Measurements from ENCODE around the gene TPRX2. TPM values are rescaled to one million over a fixed set of nuclear protein-coding genes. Genes with fewer than 3 reads are reported as not detected.

Gene TPRX2
- total and polyA plus RNA-seq, 2 of the 8 experiments (the other 6 are each of a cell fraction or from before 2014, with no cell fraction given): not detected

GRCh38 chr19:47854459-47854858, 4.6 kb upstream of the TPRX2 start:
- H3K27me3 ChIP-seq (replicated peaks in 1 of 4; ENCODE audit: control insufficient read depth in 3 of 4, extremely low read depth in 1 of 4, insufficient read depth in 3 of 4, low read length in 3 of 4): no peaks in the 10 kb centered on the region
- no peak for FAIRE-seq
- no peak overlapping the region for H3K14ac ChIP-seq (ENCODE audit: insufficient read length)
- H2BK15ac ChIP-seq (ENCODE audit: low read length): no peak overlapping the region
- peaks cover 2 to 8% (median 4%) of the 10 kb centered on the region in 4 experiments; a peak in 5 of 7 replicates for H3K4me1 ChIP-seq (replicated peaks in 1 of 4; ENCODE audit: control insufficient read depth in 3 of 4, insufficient read depth in 4 of 4, low read length in 3 of 4)
- no peaks in the 10 kb centered on the region for H3K79me2 ChIP-seq (ENCODE audit: control insufficient read depth in 1 of 2, insufficient read depth in 2 of 2, low read length in 2 of 2)
- 90% methylated on average over 4 of the region's 4 CpGs; no CpG with 5 or more reads in 1 of the 2 experiments for WGBS, 2 experiments (ENCODE audit: extremely low coverage in 1 of 2, insufficient coverage in 1 of 2, insufficient read length in 1 of 2, insufficient replicate concordance in 2 of 2, low coverage in 1 of 2, low lambda C conversion rate in 2 of 2, missing lambda C conversion rate in 1 of 2)
- TF ChIP-seq GABPA (IDR thresholded peaks at IDR 0.05; ENCODE audit: borderline replicate concordance, insufficient read depth, low read length) (no peak), FOSL1 (IDR thresholded peaks at IDR 0.05; ENCODE audit: insufficient read depth, low read depth, low read length) (no peak), YY1 (IDR thresholded peaks at IDR 0.05; ENCODE audit: low read depth, low read length) (no peak), SAP30 (IDR thresholded peaks at IDR 0.05; ENCODE audit: insufficient read depth, insufficient replicate concordance, low read length) (no peak), CTCF (IDR thresholded peaks at IDR 0.05; ENCODE audit: control extremely low read depth in 1 of 3, insufficient read depth in 1 of 3, low read depth in 1 of 3, low read length in 3 of 3) (no peak), CHD2 (IDR thresholded peaks at IDR 0.05; ENCODE audit: low read length) (no peak), SIRT6 (IDR thresholded peaks at IDR 0.05; ENCODE audit: low read length) (no peak)
- H3K23me2 ChIP-seq (ENCODE audit: low read depth, low read length): no peaks in the 10 kb centered on the region
- no peaks in the 10 kb centered on the region for H3K9me3 ChIP-seq (ENCODE audit: insufficient read depth in 2 of 2, low read depth in 1 of 2, low read length in 1 of 2)
- H3K23ac ChIP-seq (ENCODE audit: insufficient read length): no peak overlapping the region
- H3K79me1 ChIP-seq (ENCODE audit: low read depth, low read length): no peaks in the 10 kb centered on the region
- no peak overlapping the region for H3K18ac ChIP-seq (ENCODE audit: extremely low read depth, low read length)
- no peaks in the 10 kb centered on the region for H3K36me3 ChIP-seq (ENCODE audit: control insufficient read depth in 2 of 4, insufficient read depth in 4 of 4, low read length in 3 of 4)
- no peak for DNase-seq (ENCODE audit: low read depth in 1 of 2, low spot score in 2 of 2)
- H3K4ac ChIP-seq (replicated peaks; ENCODE audit: insufficient read length, low read depth, low read length): no peak overlapping the region
- H4K5ac ChIP-seq (ENCODE audit: insufficient read length, low read depth, low read length): no peak overlapping the region
- no peak overlapping the region for H3K27ac ChIP-seq (ENCODE audit: low read depth, low read length)
- no peak overlapping the region for H4K8ac ChIP-seq (ENCODE audit: extremely low read depth, insufficient read depth, low read length)
- H3K9ac ChIP-seq (replicated peaks in 1 of 4; ENCODE audit: extremely low read depth in 1 of 4, low read depth in 3 of 4, low read length in 3 of 4): no peak overlapping the region
- CTCF ChIA-PET (ENCODE audit: partially characterized antibody): interaction anchor here (1.7 to 4.6 kb wide), 2 partner anchors 10 to 11 kb away, joined by 3 to 38 read pairs; no protein-coding TSS in a partner anchor
- peak overlapping the region; percentile 5; the same call in 1 of the 2 replicates for H2BK12ac ChIP-seq (ENCODE audit: low read depth, low read length)
- H2AFZ ChIP-seq (ENCODE audit: low read length): no peak overlapping the region
- H4K91ac ChIP-seq (replicated peaks; ENCODE audit: insufficient read length, low read length): no peak overlapping the region
- no peak overlapping the region for H2BK5ac ChIP-seq (ENCODE audit: low read depth, low read length)
- H3K4me2 ChIP-seq (ENCODE audit: insufficient read depth in 1 of 2, low read depth in 2 of 2, low read length in 2 of 2): no peak overlapping the region
- no peaks in the 10 kb centered on the region for H4K20me1 ChIP-seq (replicated peaks in 1 of 2; ENCODE audit: control insufficient read depth in 1 of 2, insufficient read depth in 2 of 2, low read length in 2 of 2)
- no peak overlapping the region for H2BK120ac ChIP-seq (replicated peaks; ENCODE audit: low read depth, low read length)
- H3K56ac ChIP-seq (replicated peaks; ENCODE audit: insufficient read length, low read depth, low read length): no peak overlapping the region
- no peak overlapping the region for H3K4me3 ChIP-seq (ENCODE audit: extremely low read depth in 1 of 4, insufficient read depth in 2 of 4, low read depth in 3 of 4, low read length in 4 of 4)
- POLR2A ChIA-PET (ENCODE audit: partially characterized antibody): no interaction called here
- no peak overlapping the region for H2AK5ac ChIP-seq (ENCODE audit: low read depth, low read length)
- no peak overlapping the region for H2BK20ac ChIP-seq (ENCODE audit: low read length)

All from H1 (cell line).